GM15510 (cell line): ENCODE results near the gene WBP11.

Source experiments
- POLR2A ChIP-seq: IDR thresholded peaks from 3 replicates; pipeline ENCODE4 v1.6.1; 2011; ENCODE audit warnings: borderline replicate concordance; ENCODE audit not compliant: insufficient read length; ENCODE audit errors: extremely low read depth

The WBP11 gene

GRCh38 chr12:14771651-14772137 is 31.6 kb downstream of the WBP11 start:
- TF ChIP-seq POLR2A, result no peak

DNA sequence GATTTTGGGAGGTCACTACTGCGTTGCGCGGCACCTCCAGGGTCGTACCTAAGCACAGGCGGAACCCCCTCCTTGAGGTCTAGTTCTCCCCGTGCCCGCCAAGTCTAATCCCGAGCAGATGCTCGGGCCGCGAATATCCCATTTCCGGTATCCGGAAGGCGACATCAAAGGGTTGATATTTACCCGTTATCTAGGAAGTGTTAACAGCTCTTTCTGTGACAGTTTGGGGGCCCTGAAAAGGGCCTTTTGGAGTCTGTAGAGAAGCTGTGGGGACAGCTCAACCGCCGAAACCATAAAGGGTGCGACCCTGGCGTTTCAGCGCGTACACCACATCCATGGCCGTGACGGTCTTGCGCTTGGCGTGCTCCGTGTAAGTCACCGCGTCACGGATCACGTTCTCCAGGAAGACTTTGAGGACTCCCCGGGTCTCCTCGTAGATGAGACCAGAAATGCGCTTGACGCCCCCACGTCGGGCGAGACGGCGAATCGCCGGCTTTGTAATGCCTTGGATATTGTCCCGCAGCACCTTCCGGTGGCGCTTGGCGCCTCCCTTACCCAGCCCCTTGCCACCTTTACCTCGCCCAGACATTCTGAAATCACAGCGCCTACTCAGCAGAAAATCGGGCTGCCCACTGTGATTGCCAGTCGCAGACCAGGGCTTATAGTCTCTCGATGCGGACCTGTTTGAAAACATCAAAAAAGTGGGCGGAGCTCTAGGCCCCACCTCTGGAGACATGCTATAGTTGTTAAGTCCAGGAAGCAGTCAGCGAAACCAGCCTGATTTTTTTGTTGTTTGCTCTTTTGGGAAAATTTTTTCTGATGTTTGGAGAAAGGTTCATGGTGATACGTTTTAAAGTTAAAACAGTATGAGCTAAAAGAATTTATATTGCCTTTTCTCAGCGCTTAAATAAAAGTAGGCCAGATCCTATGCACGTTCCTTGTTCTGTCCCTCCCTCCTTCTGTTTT is 32.5 kb downstream of the WBP11 start:
- TF ChIP-seq POLR2A, result peak; percentile 100

GRCh38 chr12:14769969-14770495 is 33.2 kb downstream of the WBP11 start:
- peak; percentile 81 for TF ChIP-seq POLR2A

DNA sequence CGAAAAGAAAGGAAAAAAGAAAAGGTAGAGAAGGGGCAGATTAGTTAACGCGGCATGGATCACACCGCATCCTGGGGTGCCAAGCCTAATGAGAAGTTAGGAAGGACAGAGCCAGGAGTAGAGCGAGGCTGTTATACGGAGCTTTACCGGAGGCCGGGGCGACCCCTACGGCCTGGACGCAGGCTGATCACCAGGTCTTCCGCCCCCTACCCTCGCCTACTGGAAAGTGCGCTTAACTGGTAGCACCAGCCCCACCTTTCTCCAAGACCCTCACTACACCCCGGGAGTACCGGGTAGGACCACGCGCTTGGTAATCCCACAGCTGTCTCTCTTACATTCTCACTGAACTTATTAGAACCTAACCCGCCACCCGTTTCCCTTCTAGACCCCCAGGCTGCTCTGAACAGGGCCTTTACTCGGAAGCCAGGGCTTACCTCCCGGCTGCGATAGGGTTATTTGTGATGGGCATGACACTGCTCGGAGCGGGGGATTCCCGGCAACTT is 33.8 kb downstream of the WBP11 start:
- TF ChIP-seq POLR2A, result no peak

DNA sequence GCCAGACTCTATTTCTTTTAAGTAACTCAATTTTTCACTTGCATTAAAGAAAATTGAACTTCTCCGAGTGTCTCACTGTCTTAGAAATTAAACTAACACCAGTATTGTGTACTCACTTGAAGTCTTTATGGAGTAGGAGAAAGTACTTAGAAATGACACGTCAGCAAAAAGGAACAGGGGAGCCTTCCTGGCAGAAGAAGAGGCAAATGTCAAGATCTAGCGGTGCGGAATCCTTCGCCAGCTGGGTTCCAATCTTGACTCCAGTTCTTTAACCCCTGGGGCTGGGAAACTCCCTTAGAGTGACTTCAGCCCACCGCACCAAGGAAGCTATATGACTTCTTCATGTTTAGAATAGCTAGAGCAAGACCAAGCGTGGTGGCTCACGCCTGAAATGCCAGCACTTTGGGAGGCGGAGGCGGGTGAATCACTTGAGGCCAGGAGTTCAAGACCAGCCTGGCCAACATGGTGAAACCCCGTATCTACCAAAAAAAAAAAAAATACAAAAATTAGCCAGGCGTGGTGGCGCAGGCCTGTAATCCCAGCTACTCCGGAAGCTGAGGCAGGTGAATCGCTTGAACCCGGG is 34.4 kb downstream of the WBP11 start:
- no peak for TF ChIP-seq POLR2A

- TF ChIP-seq POLR2A, result no peak
Observed at GRCh38 chr12:14767617-14768016, 35.7 kb downstream of the WBP11 start.

DNA sequence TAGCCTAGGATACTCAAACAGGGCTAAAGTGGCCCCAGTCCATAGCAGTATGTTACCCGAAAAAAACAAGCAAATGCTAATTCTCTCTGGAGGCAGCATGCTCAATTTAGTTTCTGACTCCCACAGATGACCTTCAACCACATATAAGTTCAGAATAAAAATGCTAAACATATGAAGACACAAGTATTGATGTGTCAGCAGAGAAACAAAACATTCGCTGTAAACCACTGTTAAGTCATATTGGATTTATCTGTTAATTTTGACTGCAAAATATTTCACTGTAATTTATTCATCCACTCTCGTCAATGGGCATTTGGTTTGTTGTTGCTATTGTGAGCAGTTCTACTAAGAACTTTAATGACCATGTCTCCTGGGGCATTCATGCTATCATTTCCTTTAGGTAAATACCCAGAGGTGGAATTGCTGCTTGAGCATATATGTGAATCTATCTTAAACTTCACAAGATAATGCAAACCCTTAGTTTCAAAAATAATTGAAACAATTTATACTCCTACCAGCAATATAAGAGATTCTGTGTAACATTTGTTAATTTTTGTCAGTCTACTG is 36.5 kb downstream of the WBP11 start:
- TF ChIP-seq POLR2A, result no peak

DNA sequence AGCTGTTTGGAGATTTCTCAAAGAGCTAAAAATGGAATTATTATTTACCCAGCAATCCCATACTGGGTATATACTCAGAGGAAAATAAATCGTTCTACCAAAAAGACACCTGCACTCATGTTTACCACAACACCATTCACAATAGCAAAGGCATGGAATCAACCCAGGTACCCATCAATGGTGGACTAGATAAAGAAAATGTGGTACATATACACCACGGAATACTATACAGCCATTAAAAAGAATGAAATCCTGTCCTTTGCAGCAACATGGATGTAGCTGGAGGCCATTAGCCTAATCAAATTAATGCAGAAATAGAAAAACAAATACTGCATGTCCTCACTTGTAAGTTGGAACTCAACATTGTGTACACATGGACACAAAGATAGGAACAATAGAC is 37.9 kb downstream of the WBP11 start:
- no peak for TF ChIP-seq POLR2A

- no peak for TF ChIP-seq POLR2A
Observed at GRCh38 chr12:14756334-14757143, 46.7 kb downstream of the WBP11 start.

DNA sequence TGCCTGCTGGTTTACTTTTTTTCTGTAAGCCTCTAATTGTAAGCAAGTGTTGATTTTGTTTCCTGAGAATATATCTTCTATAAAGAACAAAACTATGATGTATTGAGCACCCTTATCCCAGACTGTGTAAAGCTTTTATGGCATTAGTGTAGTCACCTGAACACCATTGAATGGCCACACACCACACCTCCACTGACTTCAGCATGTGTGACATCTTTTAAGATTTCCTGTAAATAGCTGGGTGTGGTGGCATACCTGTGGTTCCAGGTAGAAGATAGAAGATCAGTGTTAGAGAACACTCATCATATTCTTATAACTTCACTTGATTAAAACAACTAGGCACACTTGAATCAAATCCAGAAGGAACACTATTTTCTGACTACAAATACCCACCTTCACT is 51.3 kb downstream of the WBP11 start:
- no peak for TF ChIP-seq POLR2A

GRCh38 chr12:14743061-14743460 is 60.2 kb downstream of the WBP11 start:
- no peak for TF ChIP-seq POLR2A

- TF ChIP-seq POLR2A, result no peak
Observed at GRCh38 chr12:14741942-14742341, 61.3 kb downstream of the WBP11 start.

- no peak for TF ChIP-seq POLR2A
Observed at GRCh38 chr12:14741153-14741552, 62.1 kb downstream of the WBP11 start.
